ENCODE measurements around the gene CCDC27.

DNA sequence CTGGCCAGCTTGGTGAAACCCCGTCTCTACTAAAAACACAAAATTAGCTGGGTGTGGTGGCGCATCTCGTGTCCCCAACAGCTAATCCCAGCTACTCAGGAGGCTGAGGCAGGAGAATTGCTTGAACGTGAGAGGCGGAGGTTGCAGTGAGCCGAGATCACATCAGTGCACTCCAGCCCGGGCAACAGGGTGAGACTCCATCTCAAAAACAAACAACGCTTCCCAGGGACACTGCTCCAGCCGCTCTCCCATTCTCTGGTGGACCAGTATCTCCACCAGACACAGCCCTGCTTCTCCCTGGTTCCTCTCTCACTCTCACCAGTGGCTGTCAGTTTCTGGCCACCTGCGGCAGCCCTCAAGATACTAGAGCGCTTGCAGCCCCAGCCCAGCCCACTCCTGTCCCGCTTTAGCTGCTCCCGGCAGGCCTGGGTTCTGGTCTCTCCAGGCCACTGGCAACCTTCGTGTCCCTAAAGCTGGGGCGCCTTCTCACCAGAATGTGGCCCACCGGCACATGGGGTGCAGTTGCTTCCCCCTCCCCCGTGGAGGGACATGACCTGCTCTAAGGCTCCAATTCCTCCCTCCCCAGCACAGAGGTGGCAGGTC, 65.0 kb downstream of the CCDC27 start:
- TF ChIP-seq POLR2AphosphoS5 (IDR thresholded peaks at IDR 0.05; ENCODE audit: low read depth) (no peak), GABPA (IDR thresholded peaks at IDR 0.05; ENCODE audit: low read depth) (no peak), SPI1 (IDR thresholded peaks at IDR 0.05; ENCODE audit: borderline replicate concordance, low read depth) (no peak)
- TF ChIP-seq, protein P1, sequence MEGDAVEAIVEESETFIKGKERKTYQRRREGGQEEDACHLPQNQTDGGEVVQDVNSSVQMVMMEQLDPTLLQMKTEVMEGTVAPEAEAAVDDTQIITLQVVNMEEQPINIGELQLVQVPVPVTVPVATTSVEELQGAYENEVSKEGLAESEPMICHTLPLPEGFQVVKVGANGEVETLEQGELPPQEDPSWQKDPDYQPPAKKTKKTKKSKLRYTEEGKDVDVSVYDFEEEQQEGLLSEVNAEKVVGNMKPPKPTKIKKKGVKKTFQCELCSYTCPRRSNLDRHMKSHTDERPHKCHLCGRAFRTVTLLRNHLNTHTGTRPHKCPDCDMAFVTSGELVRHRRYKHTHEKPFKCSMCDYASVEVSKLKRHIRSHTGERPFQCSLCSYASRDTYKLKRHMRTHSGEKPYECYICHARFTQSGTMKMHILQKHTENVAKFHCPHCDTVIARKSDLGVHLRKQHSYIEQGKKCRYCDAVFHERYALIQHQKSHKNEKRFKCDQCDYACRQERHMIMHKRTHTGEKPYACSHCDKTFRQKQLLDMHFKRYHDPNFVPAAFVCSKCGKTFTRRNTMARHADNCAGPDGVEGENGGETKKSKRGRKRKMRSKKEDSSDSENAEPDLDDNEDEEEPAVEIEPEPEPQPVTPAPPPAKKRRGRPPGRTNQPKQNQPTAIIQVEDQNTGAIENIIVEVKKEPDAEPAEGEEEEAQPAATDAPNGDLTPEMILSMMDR (IDR thresholded peaks at IDR 0.05; ENCODE audit: insufficient read depth, low read length) = no peak
- TF ChIP-seq, protein P2, sequence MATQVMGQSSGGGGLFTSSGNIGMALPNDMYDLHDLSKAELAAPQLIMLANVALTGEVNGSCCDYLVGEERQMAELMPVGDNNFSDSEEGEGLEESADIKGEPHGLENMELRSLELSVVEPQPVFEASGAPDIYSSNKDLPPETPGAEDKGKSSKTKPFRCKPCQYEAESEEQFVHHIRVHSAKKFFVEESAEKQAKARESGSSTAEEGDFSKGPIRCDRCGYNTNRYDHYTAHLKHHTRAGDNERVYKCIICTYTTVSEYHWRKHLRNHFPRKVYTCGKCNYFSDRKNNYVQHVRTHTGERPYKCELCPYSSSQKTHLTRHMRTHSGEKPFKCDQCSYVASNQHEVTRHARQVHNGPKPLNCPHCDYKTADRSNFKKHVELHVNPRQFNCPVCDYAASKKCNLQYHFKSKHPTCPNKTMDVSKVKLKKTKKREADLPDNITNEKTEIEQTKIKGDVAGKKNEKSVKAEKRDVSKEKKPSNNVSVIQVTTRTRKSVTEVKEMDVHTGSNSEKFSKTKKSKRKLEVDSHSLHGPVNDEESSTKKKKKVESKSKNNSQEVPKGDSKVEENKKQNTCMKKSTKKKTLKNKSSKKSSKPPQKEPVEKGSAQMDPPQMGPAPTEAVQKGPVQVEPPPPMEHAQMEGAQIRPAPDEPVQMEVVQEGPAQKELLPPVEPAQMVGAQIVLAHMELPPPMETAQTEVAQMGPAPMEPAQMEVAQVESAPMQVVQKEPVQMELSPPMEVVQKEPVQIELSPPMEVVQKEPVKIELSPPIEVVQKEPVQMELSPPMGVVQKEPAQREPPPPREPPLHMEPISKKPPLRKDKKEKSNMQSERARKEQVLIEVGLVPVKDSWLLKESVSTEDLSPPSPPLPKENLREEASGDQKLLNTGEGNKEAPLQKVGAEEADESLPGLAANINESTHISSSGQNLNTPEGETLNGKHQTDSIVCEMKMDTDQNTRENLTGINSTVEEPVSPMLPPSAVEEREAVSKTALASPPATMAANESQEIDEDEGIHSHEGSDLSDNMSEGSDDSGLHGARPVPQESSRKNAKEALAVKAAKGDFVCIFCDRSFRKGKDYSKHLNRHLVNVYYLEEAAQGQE (IDR thresholded peaks at IDR 0.05; ENCODE audit: insufficient replicate concordance, low read depth) = no peak

Data from HL-60 (cell line).